SK-N-SH (cell line): Measurements from ENCODE around the gene AGMO. TPM values are rescaled to one million over a fixed set of nuclear protein-coding genes. Genes with fewer than 3 reads are reported as not detected.

Experiments used
- CTCF ChIA-PET: fragments of 300-600, 350-600 bp; formaldehyde crosslinking; extraction: SDS; loops from one replicate; lab custom pipeline; 2021; lab: Yijun Ruan, JAX
- POLR2A ChIA-PET: fragments of 350-600 bp; sonication (Branson Sonifier 250); formaldehyde crosslinking; extraction: SDS; loops from one replicate; lab custom pipeline; 2020; ENCODE audit warnings: antibody characterized with exemption, inconsistent platforms; lab: Yijun Ruan, JAX
- DNase-seq: peaks from one replicate; pipeline ENCODE4 v3.0.0; 2012
- H2AFZ ChIP-seq: fragments of 200-600 bp; sonication (generic); 2 replicates; pipeline ENCODE4 v1.8.1; 2016; ENCODE audit warnings: antibody characterized with exemption, mild to moderate bottlenecking, low read depth
- H3F3A ChIP-seq: fragments of 200-600 bp; sonication (generic); replicated peaks from 2 replicates; pipeline ENCODE3; 2016; ENCODE audit warnings: antibody characterized with exemption, mild to moderate bottlenecking; ENCODE audit not compliant: insufficient read depth
- H3K27ac ChIP-seq, 2 experiments: fragments of 200-500 bp in 1 of 2; fragments of 200-600 bp in 1 of 2; sonication (Bioruptor generic) in 1 of 2; sonication (generic), shearing (Covaris generic) in 1 of 2; 2 replicates each; pipeline versions ENCODE4 v1.5.1 to v1.6.1; 2014 to 2016; ENCODE audit warnings: low read depth in 2 of 2, inconsistent platforms in 1 of 2, low read length in 1 of 2, mild to moderate bottlenecking in 1 of 2, mixed read lengths in 1 of 2
- H3K27me3 ChIP-seq: fragments of 200-600 bp; sonication (generic), shearing (Covaris generic); 2 replicates; pipeline ENCODE4 v1.6.1; 2016; ENCODE audit warnings: mixed run types; ENCODE audit not compliant: insufficient read depth
- H3K36me3 ChIP-seq, 2 experiments: fragments of 200-500 bp in 1 of 2; fragments of 200-600 bp in 1 of 2; sonication (Bioruptor generic) in 1 of 2; sonication (generic) in 1 of 2; replicated peaks in 1 of 2; 2 replicates each; pipeline versions ENCODE3 to v1.5.1; 2014 to 2016; ENCODE audit warnings: low read length in 1 of 2, mild to moderate bottlenecking in 1 of 2; ENCODE audit not compliant: insufficient read depth in 2 of 2, control insufficient read depth in 1 of 2
- H3K4me1 ChIP-seq, 2 experiments: fragments of 200-500 bp in 1 of 2; fragments of 200-600 bp in 1 of 2; sonication (Bioruptor generic) in 1 of 2; sonication (generic), shearing (Covaris generic) in 1 of 2; 2 replicates each; pipeline versions ENCODE4 v1.5.1 to v1.6.1; 2014 to 2016; ENCODE audit warnings: low read depth in 1 of 2, low read length in 1 of 2, mixed run types in 1 of 2; ENCODE audit not compliant: insufficient read depth in 2 of 2, control insufficient read depth in 1 of 2
- H3K4me2 ChIP-seq: fragments of 200-600 bp; sonication (generic), shearing (Covaris generic); 2 replicates; pipeline ENCODE4 v1.6.1; 2017; ENCODE audit warnings: mixed run types
- H3K4me3 ChIP-seq, 2 experiments: fragments of 200-500 bp in 1 of 2; fragments of 200-600 bp in 1 of 2; sonication (Bioruptor generic) in 1 of 2; sonication (generic), shearing (Covaris generic) in 1 of 2; 2 replicates each; pipeline versions ENCODE4 v1.5.1 to v1.8.1; 2014 to 2016; ENCODE audit warnings: low read depth in 2 of 2, inconsistent platforms in 1 of 2, low read length in 1 of 2, mild to moderate bottlenecking in 1 of 2, mixed read lengths in 1 of 2, moderate library complexity in 1 of 2
- H3K79me2 ChIP-seq: fragments of 200-600 bp; sonication (generic); 2 replicates; pipeline ENCODE4 v1.8.1; 2017; ENCODE audit warnings: mild to moderate bottlenecking; ENCODE audit not compliant: insufficient read depth
- H3K9ac ChIP-seq: fragments of 200-600 bp; sonication (generic); 2 replicates; pipeline ENCODE4 v1.6.1; 2017; ENCODE audit warnings: mixed run types
- H3K9me2 ChIP-seq: fragments of 200-600 bp; sonication (generic); 2 replicates; pipeline ENCODE4 v1.6.1; 2017; ENCODE audit warnings: mixed run types
- H3K9me3 ChIP-seq: fragments of 200-600 bp; sonication (generic); 2 replicates; pipeline ENCODE4 v1.6.1; 2017; ENCODE audit warnings: mixed run types, mild to moderate bottlenecking, moderate library complexity
- H4K20me1 ChIP-seq: fragments of 200-600 bp; sonication (generic); 2 replicates; pipeline ENCODE4 v1.6.1; 2017; ENCODE audit warnings: mild to moderate bottlenecking, mixed run types; ENCODE audit not compliant: insufficient read depth
- ELF1 ChIP-seq: IDR thresholded peaks from 2 replicates; pipeline ENCODE4 v1.4.0; 2012
- EP300 ChIP-seq, 2 experiments: IDR thresholded peaks; 2 replicates each; pipeline versions ENCODE4 v1.4.0 to v1.6.1; 2012; ENCODE audit warnings: borderline replicate concordance in 1 of 2, low read depth in 1 of 2, low read length in 1 of 2
- EZH2phosphoT487 ChIP-seq: fragments of 200-600 bp; sonication (generic); IDR thresholded peaks from 2 replicates; pipeline ENCODE4 v1.6.1; 2017; ENCODE audit warnings: low read depth, mixed run types, mild to moderate bottlenecking, antibody characterized with exemption, moderate library complexity, borderline replicate concordance
- FOXJ3 ChIP-seq: sonication (generic); formaldehyde crosslinking; IDR thresholded peaks from 2 replicates; pipeline ENCODE4 v1.5.1; 2020; ENCODE audit warnings: mild to moderate bottlenecking, missing genetic modification reagents
- GABPA ChIP-seq: IDR thresholded peaks from 2 replicates; pipeline ENCODE4 v1.4.0; 2012; ENCODE audit warnings: low read depth, mild to moderate bottlenecking
- JUND ChIP-seq: IDR thresholded peaks from 2 replicates; pipeline ENCODE4 v1.4.0; 2012
- MEF2A ChIP-seq: IDR thresholded peaks from 2 replicates; pipeline ENCODE4 v1.4.0; 2012; ENCODE audit warnings: low read depth, borderline replicate concordance
- NFIC ChIP-seq: IDR thresholded peaks from 2 replicates; pipeline ENCODE4 v1.4.0; 2012; ENCODE audit warnings: borderline replicate concordance
- NRF1 ChIP-seq: IDR thresholded peaks from 2 replicates; pipeline ENCODE4 v1.6.1; 2012; ENCODE audit warnings: low read depth, mild to moderate bottlenecking, low read length
- RAD21 ChIP-seq: IDR thresholded peaks from 2 replicates; pipeline ENCODE4 v1.6.1; 2012; ENCODE audit warnings: mild to moderate bottlenecking, low read length
- RXRA ChIP-seq: IDR thresholded peaks from 2 replicates; pipeline ENCODE4 v1.4.0; 2012; ENCODE audit warnings: low read depth, mild to moderate bottlenecking, borderline replicate concordance
- SIN3A ChIP-seq: IDR thresholded peaks from 2 replicates; pipeline ENCODE4 v1.6.1; 2012; ENCODE audit warnings: low read depth, mild to moderate bottlenecking, low read length, moderate library complexity, borderline replicate concordance
- SMC3 ChIP-seq: IDR thresholded peaks from 2 replicates; pipeline ENCODE4 v1.6.1; 2012; ENCODE audit warnings: low read depth, low read length, improper control_type of control experiment
- TAF1 ChIP-seq: IDR thresholded peaks from 2 replicates; pipeline ENCODE4 v1.6.1; 2012; ENCODE audit warnings: low read depth, mild to moderate bottlenecking, low read length, moderate library complexity, borderline replicate concordance
- TEAD4 ChIP-seq: IDR thresholded peaks from 2 replicates; pipeline ENCODE4 v1.4.0; 2012; ENCODE audit warnings: mild to moderate bottlenecking, borderline replicate concordance; ENCODE audit not compliant: insufficient read depth
- WGBS: methylation state at CpG from one replicate; pipeline ENCODE4 v1.1.6; 2017; ENCODE audit warnings: low lambda C conversion rate; 5-methylcytosine and 5-hydroxymethylcytosine counted together
- polyA plus RNA-seq, 3 experiments: library from polyadenylated mRNA; depleted of rRNA; stranded (reverse); fragments of >200 nt; gene quantifications; 2 replicates each; pipeline ENCODE4 v1.2.3, GENCODE V29; 2012
- TF ChIP-seq, protein P1 (sequence below): IDR thresholded peaks from 2 replicates; pipeline ENCODE4; 2012
- TF ChIP-seq, protein P2 (sequence below): IDR thresholded peaks from 2 replicates; pipeline ENCODE4 v1.4.0; 2012; ENCODE audit warnings: low read depth, borderline replicate concordance
- TF ChIP-seq, protein P3 (sequence below): IDR thresholded peaks from 2 replicates; pipeline ENCODE4 v1.4.0; 2012; ENCODE audit warnings: low read depth
- TF ChIP-seq, protein P4 (sequence below): fragments of 150-350 bp; IDR thresholded peaks from 2 replicates; pipeline ENCODE4 v1.6.1; 2016; ENCODE audit warnings: mild to moderate bottlenecking, low read depth, low read length

Gene AGMO
- polyA plus RNA-seq, 1 of the 3 experiments (the other 2 are of a cell fraction), result 0.05 TPM

DNA sequence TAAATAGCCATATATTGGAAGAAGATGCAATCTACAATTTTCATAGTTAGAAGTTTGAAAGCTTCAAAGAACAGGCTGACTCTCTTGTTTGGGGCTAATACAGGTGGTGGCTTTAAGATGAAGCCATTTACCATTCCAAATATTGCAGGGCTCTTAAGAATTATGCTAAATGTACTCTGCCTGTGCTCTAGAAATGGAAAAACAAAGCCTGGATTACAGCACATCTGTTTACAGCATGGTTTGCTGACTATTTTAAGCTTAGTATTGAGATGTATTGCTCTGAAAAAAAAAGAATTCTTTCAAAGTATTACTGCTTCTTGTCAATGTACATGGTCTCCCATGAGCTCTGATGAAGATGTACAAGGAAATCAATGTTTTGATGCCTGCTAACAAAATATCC is 34.2 kb downstream of the AGMO start:
- Histone ChIP-seq H3K4me2 (no peak overlapping the region), H3F3A (no peaks in the 10 kb centered on the region), H2AFZ (no peak overlapping the region), H3K4me3 (no peak overlapping the region), H3K27me3 (no peaks in the 10 kb centered on the region), H3K9me2 (no peaks in the 10 kb centered on the region), H3K36me3 (no peaks in the 10 kb centered on the region), H4K20me1 (no peaks in the 10 kb centered on the region), H3K9me3 (no peaks in the 10 kb centered on the region), H3K9ac (no peak overlapping the region), H3K27ac (no peak overlapping the region), H3K79me2 (no peaks in the 10 kb centered on the region), H3K4me1 (no peaks in the 10 kb centered on the region)
- ChIA-PET CTCF (interaction anchor here (1.5 kb wide), 1 partner anchor 11 kb away, joined by 3 read pairs; no protein-coding TSS in a partner anchor), POLR2A (no interaction called here)
- TF ChIP-seq MEF2A (no peak), ELF1 (no peak), SMC3 (no peak), JUND (no peak), RAD21 (no peak), TAF1 (no peak), TEAD4 (no peak), GABPA (no peak), NRF1 (no peak), EP300 (IDR thresholded peaks at IDR 0.05; ENCODE audit: borderline replicate concordance in 1 of 2, low read depth in 1 of 2, low read length in 1 of 2) (no peak), SIN3A (no peak), FOXJ3 (CRISPR knock-in tag) (no peak)
- TF ChIP-seq, protein P1, sequence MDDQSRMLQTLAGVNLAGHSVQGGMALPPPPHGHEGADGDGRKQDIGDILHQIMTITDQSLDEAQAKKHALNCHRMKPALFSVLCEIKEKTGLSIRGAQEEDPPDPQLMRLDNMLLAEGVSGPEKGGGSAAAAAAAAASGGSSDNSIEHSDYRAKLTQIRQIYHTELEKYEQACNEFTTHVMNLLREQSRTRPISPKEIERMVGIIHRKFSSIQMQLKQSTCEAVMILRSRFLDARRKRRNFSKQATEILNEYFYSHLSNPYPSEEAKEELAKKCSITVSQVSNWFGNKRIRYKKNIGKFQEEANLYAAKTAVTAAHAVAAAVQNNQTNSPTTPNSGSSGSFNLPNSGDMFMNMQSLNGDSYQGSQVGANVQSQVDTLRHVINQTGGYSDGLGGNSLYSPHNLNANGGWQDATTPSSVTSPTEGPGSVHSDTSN, result no peak
- TF ChIP-seq, protein P2, sequence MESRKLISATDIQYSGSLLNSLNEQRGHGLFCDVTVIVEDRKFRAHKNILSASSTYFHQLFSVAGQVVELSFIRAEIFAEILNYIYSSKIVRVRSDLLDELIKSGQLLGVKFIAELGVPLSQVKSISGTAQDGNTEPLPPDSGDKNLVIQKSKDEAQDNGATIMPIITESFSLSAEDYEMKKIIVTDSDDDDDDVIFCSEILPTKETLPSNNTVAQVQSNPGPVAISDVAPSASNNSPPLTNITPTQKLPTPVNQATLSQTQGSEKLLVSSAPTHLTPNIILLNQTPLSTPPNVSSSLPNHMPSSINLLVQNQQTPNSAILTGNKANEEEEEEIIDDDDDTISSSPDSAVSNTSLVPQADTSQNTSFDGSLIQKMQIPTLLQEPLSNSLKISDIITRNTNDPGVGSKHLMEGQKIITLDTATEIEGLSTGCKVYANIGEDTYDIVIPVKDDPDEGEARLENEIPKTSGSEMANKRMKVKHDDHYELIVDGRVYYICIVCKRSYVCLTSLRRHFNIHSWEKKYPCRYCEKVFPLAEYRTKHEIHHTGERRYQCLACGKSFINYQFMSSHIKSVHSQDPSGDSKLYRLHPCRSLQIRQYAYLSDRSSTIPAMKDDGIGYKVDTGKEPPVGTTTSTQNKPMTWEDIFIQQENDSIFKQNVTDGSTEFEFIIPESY, result no peak
- DNase-seq, result no peak

DNA sequence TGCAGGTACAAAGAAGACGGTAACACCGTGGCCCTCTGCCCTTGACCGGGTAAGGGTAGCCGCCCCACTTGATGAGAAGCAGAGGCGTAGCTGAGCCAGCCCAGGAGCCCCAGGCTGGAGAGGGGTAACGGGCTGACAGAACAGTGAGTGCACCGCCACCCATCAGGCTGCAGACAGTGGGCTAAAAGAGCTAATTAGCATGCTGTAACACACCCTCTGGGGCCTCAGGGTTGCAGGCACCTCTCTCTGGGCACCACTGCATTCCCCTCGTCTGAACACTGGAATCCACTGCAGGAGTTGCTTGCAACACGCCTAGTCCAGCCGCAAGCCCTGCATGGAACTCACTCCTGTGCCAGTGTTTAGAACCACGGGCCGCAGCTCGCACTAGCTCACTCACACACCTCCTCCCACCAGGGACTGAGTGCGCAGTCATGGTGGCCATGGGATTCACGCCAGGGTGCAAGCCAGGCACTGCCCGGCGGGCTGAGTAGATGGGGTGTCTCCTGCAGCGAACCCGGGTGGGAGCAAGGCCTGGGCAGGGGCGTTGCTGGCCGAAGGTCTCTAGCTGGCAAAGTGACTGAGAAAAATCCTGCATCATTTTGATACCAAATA is 36.1 kb downstream of the AGMO start:
- Histone ChIP-seq H3K36me3 (no peaks in the 10 kb centered on the region), H2AFZ (no peak overlapping the region), H3K4me1 (no peaks in the 10 kb centered on the region), H3K79me2 (no peaks in the 10 kb centered on the region), H3K9me2 (no peaks in the 10 kb centered on the region), H3K9ac (no peak overlapping the region), H4K20me1 (no peaks in the 10 kb centered on the region), H3K27me3 (no peaks in the 10 kb centered on the region), H3F3A (no peaks in the 10 kb centered on the region), H3K4me3 (no peak overlapping the region), H3K4me2 (no peak overlapping the region), H3K9me3 (no peaks in the 10 kb centered on the region), H3K27ac (no peak overlapping the region)
- no peak for TF ChIP-seq EP300 (IDR thresholded peaks at IDR 0.05; ENCODE audit: borderline replicate concordance in 1 of 2, low read depth in 1 of 2, low read length in 1 of 2)
- no peak for TF ChIP-seq FOXJ3 (CRISPR knock-in tag)
- TF ChIP-seq, protein P3, sequence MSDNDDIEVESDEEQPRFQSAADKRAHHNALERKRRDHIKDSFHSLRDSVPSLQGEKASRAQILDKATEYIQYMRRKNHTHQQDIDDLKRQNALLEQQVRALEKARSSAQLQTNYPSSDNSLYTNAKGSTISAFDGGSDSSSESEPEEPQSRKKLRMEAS, result no peak
- TF ChIP-seq SMC3, result no peak
- TF ChIP-seq, protein P4, sequence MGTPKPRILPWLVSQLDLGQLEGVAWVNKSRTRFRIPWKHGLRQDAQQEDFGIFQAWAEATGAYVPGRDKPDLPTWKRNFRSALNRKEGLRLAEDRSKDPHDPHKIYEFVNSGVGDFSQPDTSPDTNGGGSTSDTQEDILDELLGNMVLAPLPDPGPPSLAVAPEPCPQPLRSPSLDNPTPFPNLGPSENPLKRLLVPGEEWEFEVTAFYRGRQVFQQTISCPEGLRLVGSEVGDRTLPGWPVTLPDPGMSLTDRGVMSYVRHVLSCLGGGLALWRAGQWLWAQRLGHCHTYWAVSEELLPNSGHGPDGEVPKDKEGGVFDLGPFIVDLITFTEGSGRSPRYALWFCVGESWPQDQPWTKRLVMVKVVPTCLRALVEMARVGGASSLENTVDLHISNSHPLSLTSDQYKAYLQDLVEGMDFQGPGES, result no peak
- no peak for TF ChIP-seq NFIC
- no peak for TF ChIP-seq SIN3A
- no peak for TF ChIP-seq GABPA
- no peak for TF ChIP-seq JUND
- TF ChIP-seq NRF1, result no peak
- TF ChIP-seq, protein P1, result no peak
- no peak for TF ChIP-seq RXRA
- no peak for TF ChIP-seq EZH2phosphoT487
- ChIA-PET POLR2A (no interaction called here), CTCF (interaction anchor here (1.5 kb wide), 1 partner anchor 9 kb away, joined by 3 read pairs; no protein-coding TSS in a partner anchor)
- 60% methylated on average over 21 of the region's 21 CpGs for WGBS
- DNase-seq, result no peak
